BLaER1 (cell line): ENCODE data around the gene LIPG.

Experiments
- H3K27ac ChIP-seq: shearing (Covaris generic); formaldehyde crosslinking; 2 replicates; pipeline ENCODE4 v1.8.1; 2022
- H3K27me3 ChIP-seq: shearing (Covaris generic); formaldehyde crosslinking; 2 replicates; pipeline ENCODE4 v1.8.1; 2022
- H3K36me3 ChIP-seq: shearing (Covaris generic); formaldehyde crosslinking; 2 replicates; pipeline ENCODE4 v1.8.1; 2022
- H3K4me1 ChIP-seq: shearing (Covaris generic); formaldehyde crosslinking; 2 replicates; pipeline ENCODE4 v1.8.1; 2022
- H3K4me2 ChIP-seq: shearing (Covaris generic); formaldehyde crosslinking; 2 replicates; pipeline ENCODE4 v1.8.1; 2022
- H3K4me3 ChIP-seq: shearing (Covaris generic); formaldehyde crosslinking; 2 replicates; pipeline ENCODE4 v1.8.1; 2022
- H3K9ac ChIP-seq: shearing (Covaris generic); formaldehyde crosslinking; 2 replicates; pipeline ENCODE4 v1.8.1; 2022
- H3K9me3 ChIP-seq: shearing (Covaris generic); formaldehyde crosslinking; 2 replicates; pipeline ENCODE4 v1.8.1; 2022
- H4K20me1 ChIP-seq: shearing (Covaris generic); formaldehyde crosslinking; 2 replicates; pipeline ENCODE4 v1.8.1; 2022
- Cebpa-rat ChIP-seq: shearing (Covaris generic); IDR thresholded peaks from 2 replicates; pipeline ENCODE4 v1.8.1; 2022

Gene LIPG

GRCh38 chr18:49562481-49563129 lies 748 bp downstream of the LIPG start:
- no peaks in the 10 kb centered on the region for H3K36me3 ChIP-seq
- peaks cover 18% of the 10 kb centered on the region for H3K4me1 ChIP-seq
- no peak overlapping the region for H3K4me2 ChIP-seq
- no peak overlapping the region for H3K9ac ChIP-seq
- H3K27ac ChIP-seq, result no peak overlapping the region
- H3K27me3 ChIP-seq, result peaks cover 64% of the 10 kb centered on the region
- no peaks in the 10 kb centered on the region for H3K9me3 ChIP-seq
- H3K4me3 ChIP-seq, result no peak overlapping the region
- no peak for TF ChIP-seq Cebpa-rat
- peaks cover 24% of the 10 kb centered on the region; the same call in 1 of the 2 replicates for H4K20me1 ChIP-seq

GRCh38 chr18:49563130-49563540 lies 1.3 kb downstream of the LIPG start:
- no peak overlapping the region for H3K27ac ChIP-seq
- no peak for TF ChIP-seq Cebpa-rat
- no peak overlapping the region for H3K4me2 ChIP-seq
- H4K20me1 ChIP-seq, result peaks cover 24% of the 10 kb centered on the region; the same call in 1 of the 2 replicates
- no peaks in the 10 kb centered on the region for H3K9me3 ChIP-seq
- H3K4me1 ChIP-seq, result peaks cover 18% of the 10 kb centered on the region
- no peak overlapping the region for H3K9ac ChIP-seq
- no peaks in the 10 kb centered on the region for H3K36me3 ChIP-seq
- no peak overlapping the region for H3K4me3 ChIP-seq
- peaks cover 64% of the 10 kb centered on the region for H3K27me3 ChIP-seq

- Histone ChIP-seq H3K36me3 (no peaks in the 10 kb centered on the region), H3K9ac (no peak overlapping the region), H3K4me3 (no peak overlapping the region), H3K4me1 (peaks cover 18% of the 10 kb centered on the region), H3K27ac (no peak overlapping the region), H4K20me1 (peaks cover 24% of the 10 kb centered on the region; the same call in 1 of the 2 replicates), H3K9me3 (no peaks in the 10 kb centered on the region), H3K4me2 (no peak overlapping the region), H3K27me3 (peaks cover 61% of the 10 kb centered on the region)
- no peak for TF ChIP-seq Cebpa-rat
Observed at GRCh38 chr18:49563701-49564517, 2.1 kb downstream of the LIPG start.

- Histone ChIP-seq H3K36me3 (no peaks in the 10 kb centered on the region), H3K9me3 (no peaks in the 10 kb centered on the region), H4K20me1 (peaks cover 24% of the 10 kb centered on the region; the same call in 1 of the 2 replicates), H3K4me2 (no peak overlapping the region), H3K27me3 (peaks cover 56% of the 10 kb centered on the region), H3K27ac (no peak overlapping the region), H3K9ac (no peak overlapping the region), H3K4me3 (no peak overlapping the region), H3K4me1 (peaks cover 18% of the 10 kb centered on the region)
- no peak for TF ChIP-seq Cebpa-rat
Observed at GRCh38 chr18:49564518-49564834, 2.6 kb downstream of the LIPG start.

- Histone ChIP-seq H3K9me3 (no peaks in the 10 kb centered on the region), H3K4me3 (no peak overlapping the region), H3K4me2 (no peak overlapping the region), H4K20me1 (peaks cover 19% of the 10 kb centered on the region; the same call in 1 of the 2 replicates), H3K9ac (no peak overlapping the region), H3K4me1 (peaks cover 18% of the 10 kb centered on the region), H3K36me3 (no peaks in the 10 kb centered on the region), H3K27me3 (peaks cover 50% of the 10 kb centered on the region), H3K27ac (no peak overlapping the region)
- no peak for TF ChIP-seq Cebpa-rat
Observed at GRCh38 chr18:49565101-49565500, 3.2 kb downstream of the LIPG start.

- no peak overlapping the region for H3K4me2 ChIP-seq
- H3K27me3 ChIP-seq, result peaks cover 45% of the 10 kb centered on the region
- no peak overlapping the region for H3K4me3 ChIP-seq
- no peak for TF ChIP-seq Cebpa-rat
- H3K4me1 ChIP-seq, result peaks cover 16% of the 10 kb centered on the region
- H4K20me1 ChIP-seq, result peaks cover 17% of the 10 kb centered on the region; the same call in 1 of the 2 replicates
- H3K9ac ChIP-seq, result no peak overlapping the region
- H3K9me3 ChIP-seq, result no peaks in the 10 kb centered on the region
- no peaks in the 10 kb centered on the region for H3K36me3 ChIP-seq
- no peak overlapping the region for H3K27ac ChIP-seq
Observed at GRCh38 chr18:49565612-49566011, 3.8 kb downstream of the LIPG start.

GRCh38 chr18:49566217-49566770 lies 4.4 kb downstream of the LIPG start:
- no peak for TF ChIP-seq Cebpa-rat
- Histone ChIP-seq H3K36me3 (no peaks in the 10 kb centered on the region), H3K9ac (no peak overlapping the region), H3K4me2 (no peak overlapping the region), H3K27ac (no peak overlapping the region), H4K20me1 (peaks cover 15% of the 10 kb centered on the region; the same call in 1 of the 2 replicates), H3K27me3 (peaks cover 38% of the 10 kb centered on the region), H3K4me3 (no peak overlapping the region), H3K9me3 (no peaks in the 10 kb centered on the region), H3K4me1 (peaks cover 9% of the 10 kb centered on the region)

GRCh38 chr18:49566985-49567384 lies 5.1 kb downstream of the LIPG start:
- no peak for TF ChIP-seq Cebpa-rat
- Histone ChIP-seq H4K20me1 (peaks cover 8% of the 10 kb centered on the region; the same call in 1 of the 2 replicates), H3K9me3 (no peaks in the 10 kb centered on the region), H3K27me3 (peaks cover 31% of the 10 kb centered on the region), H3K4me3 (no peak overlapping the region), H3K36me3 (no peaks in the 10 kb centered on the region), H3K4me2 (no peak overlapping the region), H3K9ac (no peak overlapping the region), H3K4me1 (peaks cover 2% of the 10 kb centered on the region), H3K27ac (no peak overlapping the region)

- Histone ChIP-seq H3K27ac (no peak overlapping the region), H3K36me3 (no peaks in the 10 kb centered on the region), H3K4me3 (no peak overlapping the region), H3K4me2 (no peak overlapping the region), H4K20me1 (no peaks in the 10 kb centered on the region), H3K9me3 (no peaks in the 10 kb centered on the region), H3K27me3 (peaks cover 4% of the 10 kb centered on the region; the same call in 1 of the 2 replicates), H3K9ac (no peak overlapping the region), H3K4me1 (no peaks in the 10 kb centered on the region)
- no peak for TF ChIP-seq Cebpa-rat
Observed at GRCh38 chr18:49569724-49570123, 7.9 kb downstream of the LIPG start.

- no peaks in the 10 kb centered on the region for H3K27me3 ChIP-seq
- H3K27ac ChIP-seq, result no peak overlapping the region
- no peak overlapping the region for H3K4me3 ChIP-seq
- no peaks in the 10 kb centered on the region for H4K20me1 ChIP-seq
- H3K4me2 ChIP-seq, result no peak overlapping the region
- no peaks in the 10 kb centered on the region for H3K36me3 ChIP-seq
- no peaks in the 10 kb centered on the region for H3K9me3 ChIP-seq
- H3K4me1 ChIP-seq, result no peaks in the 10 kb centered on the region
- TF ChIP-seq Cebpa-rat, result no peak
- no peak overlapping the region for H3K9ac ChIP-seq
Observed at GRCh38 chr18:49570836-49571235, 9.0 kb downstream of the LIPG start.
